ENCODE data around the gene COL4A2.

COL4A2 gene

GRCh38 chr13:110365876-110366275, 58.8 kb downstream of the COL4A2 start:
- DNase-seq (ENCODE audit: low spot score): no peak
- ChIA-PET POLR2A (ENCODE audit: low non-redundant PET) (no interaction called here), CTCF (interaction anchor here (0.7 kb wide), 1 partner anchor 82 kb away, joined by 3 read pairs; no protein-coding TSS in a partner anchor)
- no peak for TF ChIP-seq CTCF (conservative IDR thresholded peaks at IDR 0.05; ENCODE audit: low read depth)
- no peak overlapping the region for H3K27ac ChIP-seq

GRCh38 chr13:110366733-110367132, 59.6 kb downstream of the COL4A2 start:
- TF ChIP-seq CTCF (conservative IDR thresholded peaks at IDR 0.05; ENCODE audit: low read depth): no peak
- no peak overlapping the region for H3K27ac ChIP-seq
- ChIA-PET POLR2A (ENCODE audit: low non-redundant PET) (no interaction called here), CTCF (no interaction called here)
- DNase-seq (ENCODE audit: low spot score): no peak

GRCh38 chr13:110367620-110368019, 60.5 kb downstream of the COL4A2 start:
- ChIA-PET CTCF (no interaction called here), POLR2A (ENCODE audit: low non-redundant PET) (no interaction called here)
- no peak for DNase-seq (ENCODE audit: low spot score)
- no peak overlapping the region for H3K27ac ChIP-seq
- no peak for TF ChIP-seq CTCF (conservative IDR thresholded peaks at IDR 0.05; ENCODE audit: low read depth)

GRCh38 chr13:110368408-110368807, 61.3 kb downstream of the COL4A2 start:
- no peak for DNase-seq (ENCODE audit: low spot score)
- no peak for TF ChIP-seq CTCF (conservative IDR thresholded peaks at IDR 0.05; ENCODE audit: low read depth)
- POLR2A ChIA-PET (ENCODE audit: low non-redundant PET): no interaction called here
- no peak overlapping the region for H3K27ac ChIP-seq
- CTCF ChIA-PET: interaction anchor here (0.8 kb wide), 1 partner anchor 708 kb away, joined by 3 read pairs; no protein-coding TSS in a partner anchor

GRCh38 chr13:110369400-110369799, 62.3 kb downstream of the COL4A2 start:
- DNase-seq (ENCODE audit: low spot score): no peak
- TF ChIP-seq CTCF (conservative IDR thresholded peaks at IDR 0.05; ENCODE audit: low read depth): no peak
- ChIA-PET POLR2A (ENCODE audit: low non-redundant PET) (no interaction called here), CTCF (interaction anchor here (0.6 to 0.7 kb wide), 2 partner anchors 19 to 355 kb away, joined by 3 to 6 read pairs; no protein-coding TSS in a partner anchor)
- H3K27ac ChIP-seq: no peak overlapping the region

- H3K27ac ChIP-seq: no peak overlapping the region
- no peak for TF ChIP-seq CTCF (conservative IDR thresholded peaks at IDR 0.05; ENCODE audit: low read depth)
- POLR2A ChIA-PET (ENCODE audit: low non-redundant PET): no interaction called here
- DNase-seq (ENCODE audit: low spot score): no peak
- CTCF ChIA-PET: no interaction called here
Measured at GRCh38 chr13:110371550-110372465, 64.7 kb downstream of the COL4A2 start.

All from RWPE1 (cell line).